GM12878 (cell line): ENCODE measurements around the gene ARHGEF11. TPM values are rescaled to one million over a fixed set of nuclear protein-coding genes. Genes with fewer than 3 reads are reported as not detected.

ENCODE experiments used
- ATAC-seq: fragments of 200-7000 bp; cut with Tn5 transposase; 3 replicates; pipeline ENCODE4 v1.9.1; 2020; ENCODE audit warnings: mild to moderate bottlenecking, moderate library complexity
- BruUV-seq: library from RNA; stranded (reverse); fragments of 400-500 nt; replicated peaks from 2 replicates; lab custom pipeline; 2021; lab: Mats Ljungman, UMichigan
- CTCF ChIA-PET: fragments of 300-600 bp; sonication (Branson Sonifier 250); formaldehyde crosslinking; extraction: SDS; loops from one replicate; lab custom pipeline; 2021; ENCODE audit warnings: inconsistent platforms; lab: Yijun Ruan, JAX
- POLR2A ChIA-PET: fragments of 350-600 bp; formaldehyde crosslinking; extraction: SDS; loops from one replicate; lab custom pipeline; 2021; ENCODE audit warnings: inconsistent platforms; lab: Charles Lee
- RAD21 ChIA-PET: fragments of 300-600 bp; sonication (Branson Sonifier 250); formaldehyde crosslinking; loops from one replicate; lab custom pipeline; 2023; ENCODE audit warnings: antibody characterized with exemption; ENCODE audit not compliant: unreplicated experiment; lab: Charles Lee
- SMC1A ChIA-PET: fragments of 300-600 bp; sonication (Branson Sonifier 250); formaldehyde crosslinking; loops from one replicate; lab custom pipeline; 2023; ENCODE audit not compliant: unreplicated experiment, uncharacterized antibody; lab: Charles Lee
- DNase-seq: peaks from one replicate; pipeline ENCODE4 v3.0.0-alpha.2; 2011; ENCODE audit warnings: low read depth, low spot score
- FAIRE-seq: peaks from 3 replicates; lab custom pipeline; 2011; peaks lifted over from hg19 to GRCh38; lab: Jason Lieb, UNC
- H2AFZ ChIP-seq: 2 replicates; pipeline ENCODE4 v1.6.0; 2011; ENCODE audit warnings: low read depth, low read length, control low read depth; ENCODE audit not compliant: control insufficient read depth
- H3K27ac ChIP-seq: 2 replicates; pipeline ENCODE4 v1.5.1; 2011; ENCODE audit warnings: control low read depth; ENCODE audit not compliant: control insufficient read depth, insufficient read depth
- H3K27me3 ChIP-seq, 2 experiments: replicated peaks in 1 of 2; 2 replicates each; pipeline versions ENCODE4 v1.6.0 to v1.6.1; 2011; ENCODE audit warnings: low read length in 1 of 2; ENCODE audit not compliant: control insufficient read depth in 2 of 2, insufficient read depth in 2 of 2
- H3K36me3 ChIP-seq, 2 experiments: 2 replicates each; pipeline ENCODE4 v1.5.1; 2011; ENCODE audit warnings: low read length in 1 of 2; ENCODE audit not compliant: control insufficient read depth in 2 of 2, insufficient read depth in 2 of 2
- H3K4me1 ChIP-seq: 2 replicates; pipeline ENCODE4 v1.6.1; 2011; ENCODE audit warnings: mild to moderate bottlenecking, low read length, moderate library complexity, mixed read lengths; ENCODE audit not compliant: control insufficient read depth, insufficient read depth
- H3K4me2 ChIP-seq: 2 replicates; pipeline ENCODE4 v1.6.0; 2011; ENCODE audit warnings: control low read depth; ENCODE audit not compliant: control insufficient read depth, insufficient read depth
- H3K4me3 ChIP-seq: fragments of 200-600 bp; sonication (generic); 2 replicates; pipeline ENCODE4 v1.5.1; 2016
- H3K79me2 ChIP-seq: 2 replicates; pipeline ENCODE4 v1.6.0; 2011; ENCODE audit warnings: low read length; ENCODE audit not compliant: control insufficient read depth, insufficient read depth
- H3K9ac ChIP-seq: 2 replicates; pipeline ENCODE4 v1.8.0; 2011; ENCODE audit warnings: low read length, control low read depth, mixed read lengths; ENCODE audit not compliant: control insufficient read depth, insufficient read depth
- H3K9me3 ChIP-seq: replicated peaks from 3 replicates; pipeline ENCODE4 v1.5.1; 2011; ENCODE audit warnings: mild to moderate bottlenecking, low read length; ENCODE audit not compliant: control insufficient read depth, insufficient read depth
- H4K20me1 ChIP-seq: 2 replicates; pipeline ENCODE4 v1.6.0; 2011; ENCODE audit not compliant: control insufficient read depth, insufficient read depth
- EGR1 ChIP-seq, 2 experiments: IDR thresholded peaks; 1 replicate in 1 of 2; 2 replicates in 1 of 2; pipeline ENCODE4 v1.6.1; 2011 to 2012; ENCODE audit warnings: low read depth in 2 of 2, low read length in 2 of 2, borderline replicate concordance in 1 of 2, mild to moderate bottlenecking in 1 of 2, moderate library complexity in 1 of 2
- FOXK2 ChIP-seq: fragments of 450-650 bp; IDR thresholded peaks from 2 replicates; pipeline ENCODE4 v1.6.1; 2017; ENCODE audit warnings: mild to moderate bottlenecking, moderate library complexity
- KDM1A ChIP-seq: fragments of 200-600 bp; sonication (generic); IDR thresholded peaks from 2 replicates; pipeline ENCODE4 v1.6.1; 2016; ENCODE audit warnings: borderline replicate concordance
- NFYB ChIP-seq: IDR thresholded peaks from 2 replicates; pipeline ENCODE4 v1.6.1; 2011; ENCODE audit warnings: low read depth, mild to moderate bottlenecking, low read length, improper control_type of control experiment, moderate library complexity; ENCODE audit not compliant: insufficient read depth
- RAD21 ChIP-seq: IDR thresholded peaks from 2 replicates; pipeline ENCODE4 v1.6.1; 2011; ENCODE audit warnings: mild to moderate bottlenecking, low read depth, low read length, moderate library complexity; ENCODE audit not compliant: insufficient read depth
- RAD51 ChIP-seq: fragments of 450-650 bp; IDR thresholded peaks from 2 replicates; pipeline ENCODE4 v1.6.1; 2016; ENCODE audit warnings: moderate library complexity, mild to moderate bottlenecking, inconsistent platforms
- SP1 ChIP-seq: IDR thresholded peaks from one replicate; pipeline ENCODE4 v1.6.1; 2011; ENCODE audit warnings: low read depth, low read length
- TCF3 ChIP-seq: IDR thresholded peaks from 2 replicates; pipeline ENCODE4 v1.6.1; 2012; ENCODE audit warnings: low read depth, mild to moderate bottlenecking, low read length, borderline replicate concordance; ENCODE audit not compliant: insufficient read depth
- WRNIP1 ChIP-seq: IDR thresholded peaks from 2 replicates; pipeline ENCODE4 v1.6.1; 2011; ENCODE audit warnings: low read depth, low read length, improper control_type of control experiment, borderline replicate concordance
- WGBS: methylation state at CpG from one replicate; pipeline ENCODE4 v1.1.6; 2016; ENCODE audit warnings: low lambda C conversion rate; ENCODE audit not compliant: insufficient replicate concordance, insufficient coverage; ENCODE audit errors: missing lambda C conversion rate; 5-methylcytosine and 5-hydroxymethylcytosine counted together
- in situ Hi-C: fragments of 300-500 bp; cut with MboI; formaldehyde crosslinking; loops from 9 replicates; pipeline ENCODE4 v1.14.3; 2018; ENCODE audit warnings: mixed read lengths
- intact Hi-C: fragments of 100-400 bp; cut with micrococcal nuclease; formaldehyde crosslinking; loops from one replicate; pipeline ENCODE4 v1.14.2; 2022; ENCODE audit not compliant: unreplicated experiment
- polyA plus RNA-seq, 11 experiments: library from polyadenylated mRNA; depleted of rRNA in 4 of 11; unstranded in 6 of 11; stranded (reverse) in 5 of 11; fragments of >200 nt; fragmentation: Nextera tagmentation in 4 of 11; fragmentation: Illumina TruSeq in 1 of 11; extraction: Ambion mirVana in 4 of 11; extraction: Trizol in 1 of 11; gene quantifications; 1 replicate in 1 of 11; 2 replicates in 10 of 11; pipeline versions ENCODE4 v1.2.1 to v1.2.3, GENCODE V29; 2011 to 2016; ENCODE audit warnings: inconsistent platforms in 2 of 11, missing spikeins in 2 of 11, low read depth in 1 of 11
- total RNA-seq, 4 experiments: library from RNA; depleted of rRNA in 3 of 4; stranded (reverse); fragments of >200 nt in 3 of 4; fragmentation: Illumina TruSeq in 1 of 4; extraction: Trizol in 1 of 4; gene quantifications; 2 replicates each; pipeline versions ENCODE4 v1.2.1 to v1.2.3, GENCODE V29; 2013 to 2021
- TF ChIP-seq, protein P1 (sequence below): fragments of 450-650 bp; IDR thresholded peaks from 2 replicates; pipeline ENCODE4 v1.6.1; 2018; ENCODE audit warnings: borderline replicate concordance, mild to moderate bottlenecking; ENCODE audit not compliant: partially characterized antibody
- TF ChIP-seq, protein P2 (sequence below): IDR thresholded peaks from 2 replicates; pipeline ENCODE4 v1.6.1; 2011; ENCODE audit warnings: low read depth, low read length, improper control_type of control experiment, borderline replicate concordance

Gene ARHGEF11
- total and polyA plus RNA-seq, 10 of the 15 experiments (the other 5 are each of a cell fraction or from before 2014, with no cell fraction given), result 0.05 to 12.7 (median 1.8) TPM

GRCh38 chr1:156957634-156958033 is 87.9 kb downstream of the ARHGEF11 start:
- no peak for FAIRE-seq
- no TSS peak for BruUV-seq
- Histone ChIP-seq H3K4me1 (peaks cover 3% of the 10 kb centered on the region), H4K20me1 (no peaks in the 10 kb centered on the region), H3K79me2 (no peaks in the 10 kb centered on the region), H3K9ac (no peak overlapping the region), H2AFZ (no peak overlapping the region), H3K4me3 (no peak overlapping the region), H3K36me3 (peaks cover 3 to 9% of the 10 kb centered on the region in 2 experiments; a peak in 3 of 4 replicates), H3K4me2 (no peak overlapping the region), H3K9me3 (no peaks in the 10 kb centered on the region), H3K27me3 (no peaks in the 10 kb centered on the region; a peak in 1 of 4 replicates), H3K27ac (no peak overlapping the region)
- 52% methylated on average over 3 of the region's 3 CpGs for WGBS
- ChIA-PET SMC1A (no interaction called here), POLR2A (no interaction called here), RAD21 (no interaction called here), CTCF (interaction anchor here (1.4 to 2.2 kb wide), 2 partner anchors 116 to 132 kb away, joined by 3 to 13 read pairs; no protein-coding TSS in a partner anchor)
- no peak for DNase-seq
- intact Hi-C loops, result loop anchor here (5.0 kb wide), 1 partner anchor 45 kb away; no protein-coding TSS in a partner anchor
- in situ Hi-C loops, result no loop called here
- TF ChIP-seq, protein P1, sequence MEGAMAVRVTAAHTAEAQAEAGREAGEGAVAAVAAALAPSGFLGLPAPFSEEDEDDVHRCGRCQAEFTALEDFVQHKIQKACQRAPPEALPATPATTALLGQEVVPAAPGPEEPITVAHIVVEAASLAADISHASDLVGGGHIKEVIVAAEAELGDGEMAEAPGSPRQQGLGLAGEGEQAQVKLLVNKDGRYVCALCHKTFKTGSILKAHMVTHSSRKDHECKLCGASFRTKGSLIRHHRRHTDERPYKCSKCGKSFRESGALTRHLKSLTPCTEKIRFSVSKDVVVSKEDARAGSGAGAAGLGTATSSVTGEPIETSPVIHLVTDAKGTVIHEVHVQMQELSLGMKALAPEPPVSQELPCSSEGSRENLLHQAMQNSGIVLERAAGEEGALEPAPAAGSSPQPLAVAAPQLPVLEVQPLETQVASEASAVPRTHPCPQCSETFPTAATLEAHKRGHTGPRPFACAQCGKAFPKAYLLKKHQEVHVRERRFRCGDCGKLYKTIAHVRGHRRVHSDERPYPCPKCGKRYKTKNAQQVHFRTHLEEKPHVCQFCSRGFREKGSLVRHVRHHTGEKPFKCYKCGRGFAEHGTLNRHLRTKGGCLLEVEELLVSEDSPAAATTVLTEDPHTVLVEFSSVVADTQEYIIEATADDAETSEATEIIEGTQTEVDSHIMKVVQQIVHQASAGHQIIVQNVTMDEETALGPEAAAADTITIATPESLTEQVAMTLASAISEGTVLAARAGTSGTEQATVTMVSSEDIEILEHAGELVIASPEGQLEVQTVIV, result no peak
- ATAC-seq, result no peak

DNA sequence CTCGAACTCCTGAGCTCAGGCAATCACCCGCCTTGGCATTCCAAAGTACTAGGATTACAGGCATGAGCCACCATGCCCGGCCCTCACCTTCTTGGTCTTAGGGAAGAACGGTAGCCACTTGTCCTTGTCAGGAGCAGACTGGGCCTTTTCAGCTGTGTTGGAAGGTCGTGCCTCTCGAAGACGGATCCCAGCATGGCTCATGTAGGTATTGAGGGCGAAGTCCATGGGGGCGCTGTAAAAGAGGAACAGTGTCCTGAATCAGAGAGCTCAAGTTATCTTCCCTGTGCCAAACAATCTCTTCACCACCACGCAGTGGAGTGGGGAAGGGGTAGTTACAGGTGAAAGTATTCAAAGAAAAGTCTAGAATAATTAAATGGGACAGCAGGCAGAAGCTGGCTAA is 89.2 kb downstream of the ARHGEF11 start:
- H3K27ac ChIP-seq, result no peak overlapping the region
- BruUV-seq, result no TSS peak
- H3K79me2 ChIP-seq, result no peaks in the 10 kb centered on the region
- H3K4me2 ChIP-seq, result no peak overlapping the region
- no peak overlapping the region for H2AFZ ChIP-seq
- H3K4me1 ChIP-seq, result peaks cover 3% of the 10 kb centered on the region
- FAIRE-seq (no peak), DNase-seq (no peak), ATAC-seq (no peak)
- ChIA-PET SMC1A (interaction anchor here (1.1 kb wide), 1 partner anchor 11 kb away, joined by 3 read pairs; no protein-coding TSS in a partner anchor), RAD21 (interaction anchor here (1.0 kb wide), 1 partner anchor 118 kb away, joined by 4 read pairs; no protein-coding TSS in a partner anchor), POLR2A (no interaction called here), CTCF (interaction anchor here (0.8 to 1.9 kb wide), 4 partner anchors 14 to 134 kb away, joined by 3 to 5 read pairs (median 4); no protein-coding TSS in a partner anchor)
- no peaks in the 10 kb centered on the region; a peak in 1 of 4 replicates for H3K27me3 ChIP-seq
- H3K9ac ChIP-seq, result no peak overlapping the region
- in situ Hi-C loops, result no loop called here
- WGBS, result 53% methylated on average over 10 of the region's 10 CpGs
- intact Hi-C loops, result loop anchor here (5.0 kb wide), 1 partner anchor 44 kb away; no protein-coding TSS in a partner anchor
- no peak overlapping the region for H3K4me3 ChIP-seq
- H3K36me3 ChIP-seq, result peaks cover 3 to 9% of the 10 kb centered on the region in 2 experiments; a peak in 3 of 4 replicates
- no peaks in the 10 kb centered on the region for H4K20me1 ChIP-seq
- no peaks in the 10 kb centered on the region for H3K9me3 ChIP-seq
- no peak for TF ChIP-seq SP1
- TF ChIP-seq RAD51, result no peak
- TF ChIP-seq KDM1A, result no peak
- no peak for TF ChIP-seq EGR1 (IDR thresholded peaks at IDR 0.05; ENCODE audit: borderline replicate concordance in 1 of 2, low read depth in 2 of 2, low read length in 2 of 2)
- TF ChIP-seq RAD21, result no peak
- TF ChIP-seq FOXK2, result no peak
- no peak for TF ChIP-seq NFYB
- TF ChIP-seq WRNIP1, result no peak
- TF ChIP-seq TCF3, result no peak
- TF ChIP-seq, protein P2, sequence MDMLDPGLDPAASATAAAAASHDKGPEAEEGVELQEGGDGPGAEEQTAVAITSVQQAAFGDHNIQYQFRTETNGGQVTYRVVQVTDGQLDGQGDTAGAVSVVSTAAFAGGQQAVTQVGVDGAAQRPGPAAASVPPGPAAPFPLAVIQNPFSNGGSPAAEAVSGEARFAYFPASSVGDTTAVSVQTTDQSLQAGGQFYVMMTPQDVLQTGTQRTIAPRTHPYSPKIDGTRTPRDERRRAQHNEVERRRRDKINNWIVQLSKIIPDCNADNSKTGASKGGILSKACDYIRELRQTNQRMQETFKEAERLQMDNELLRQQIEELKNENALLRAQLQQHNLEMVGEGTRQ, result no peak
